Medulla oblongata (tissue), 1 donor: ENCODE data around the gene GPX7.

Experiments
- DNase-seq: peaks from one replicate; pipeline ENCODE4 v3.0.0-alpha.2; 2015; ENCODE audit errors: extremely low spot score

Gene GPX7

GRCh38 chr1:52588027-52588426 is 14.1 kb upstream of the GPX7 start:
- no peak for DNase-seq

DNA sequence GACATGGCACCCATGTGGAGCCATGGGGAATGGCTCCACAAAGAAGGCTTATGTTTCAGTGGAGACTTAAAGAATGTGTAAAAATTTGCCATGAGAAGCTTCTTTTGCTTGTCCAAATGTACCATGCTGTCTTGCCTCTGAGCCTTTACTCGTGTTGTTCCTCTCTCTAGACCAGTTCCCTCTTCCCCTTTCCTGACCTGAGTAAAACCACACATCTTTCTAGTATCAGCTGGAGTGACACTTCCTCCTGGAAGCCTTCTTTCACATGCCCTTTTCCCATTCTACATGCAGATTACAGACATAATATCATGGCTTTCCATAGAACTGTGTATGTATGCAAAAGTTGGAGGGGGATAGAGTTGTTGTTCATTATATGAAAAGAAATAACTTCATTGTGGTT is 13.6 kb upstream of the GPX7 start:
- peak; percentile 64 for DNase-seq

GRCh38 chr1:52590266-52590665 is 11.9 kb upstream of the GPX7 start:
- no peak for DNase-seq

DNA sequence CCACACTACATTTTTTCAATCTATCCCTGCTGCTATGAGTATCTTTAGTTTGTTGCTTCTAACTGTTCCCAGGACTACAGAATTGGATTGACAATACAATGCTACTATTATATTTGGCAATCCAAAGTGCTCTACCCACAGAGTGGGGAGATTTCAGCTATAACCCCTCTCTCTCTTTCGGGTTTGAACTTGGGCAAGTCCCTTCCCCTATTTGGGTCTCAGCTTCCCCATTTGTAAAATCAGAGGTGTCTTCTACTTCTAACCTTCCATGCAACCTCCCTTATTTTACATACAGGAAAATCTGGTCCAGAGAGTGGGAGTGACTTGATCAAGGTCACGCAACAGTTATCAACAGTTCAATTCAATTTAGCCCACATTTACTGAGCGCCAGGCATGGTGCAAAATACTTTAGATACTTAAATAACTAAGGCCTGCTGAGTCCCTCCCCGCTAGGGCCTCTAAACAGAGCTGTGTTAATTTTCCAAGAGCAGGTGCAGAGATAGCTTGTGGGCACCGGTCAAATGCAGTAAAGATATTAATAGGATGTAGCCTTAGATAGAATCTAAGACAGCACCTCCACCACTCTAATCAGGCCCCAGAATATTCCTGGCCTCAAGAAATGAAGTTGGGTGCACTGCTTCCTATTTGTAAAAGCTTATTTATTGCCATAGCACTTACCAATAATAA is 9.4 kb upstream of the GPX7 start:
- DNase-seq = no peak

GRCh38 chr1:52593495-52593894 is 8.7 kb upstream of the GPX7 start:
- no peak for DNase-seq

DNA sequence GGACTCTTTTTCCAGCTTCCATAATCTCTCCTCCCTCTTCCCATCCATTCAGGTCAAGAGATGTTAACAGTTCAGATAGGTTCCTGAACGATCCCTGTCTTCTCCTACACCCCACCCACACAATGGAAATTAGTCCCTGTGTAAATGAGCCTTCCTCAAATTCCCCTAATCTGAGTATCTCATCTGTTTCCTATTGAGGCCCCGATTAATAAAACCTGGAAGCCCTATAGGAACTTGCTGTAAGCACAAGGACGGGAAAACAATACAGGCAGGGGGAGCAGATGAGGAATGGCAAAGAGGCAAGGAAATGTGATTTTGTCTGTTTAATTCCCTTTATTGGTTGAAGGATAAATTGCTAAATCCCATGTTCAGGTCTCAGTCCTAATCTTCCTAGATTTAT is 7.1 kb upstream of the GPX7 start:
- DNase-seq = no peak

GRCh38 chr1:52597912-52598311 is 4.3 kb upstream of the GPX7 start:
- no peak for DNase-seq

- no peak for DNase-seq
Measured at GRCh38 chr1:52598729-52599128, 3.4 kb upstream of the GPX7 start.

DNA sequence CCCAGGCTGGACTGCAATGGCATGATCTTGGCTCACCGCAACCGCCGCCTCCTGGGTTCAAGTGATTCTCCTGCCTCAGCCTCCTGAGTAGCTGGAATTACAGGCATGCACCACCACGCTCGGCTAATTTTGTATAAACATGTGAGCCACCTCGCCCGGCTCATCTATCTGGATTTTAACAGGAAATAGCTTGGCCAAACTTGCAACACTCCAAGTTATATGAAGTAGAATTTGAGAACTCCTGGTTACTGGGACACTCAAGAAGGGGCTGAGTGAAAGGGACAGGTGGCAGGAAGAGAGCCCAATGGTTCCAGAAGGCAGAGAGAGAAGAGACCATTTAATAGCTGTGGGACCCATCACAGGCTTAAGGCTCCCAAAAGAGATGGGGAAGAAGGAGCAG is 2.9 kb upstream of the GPX7 start:
- DNase-seq = no peak

DNA sequence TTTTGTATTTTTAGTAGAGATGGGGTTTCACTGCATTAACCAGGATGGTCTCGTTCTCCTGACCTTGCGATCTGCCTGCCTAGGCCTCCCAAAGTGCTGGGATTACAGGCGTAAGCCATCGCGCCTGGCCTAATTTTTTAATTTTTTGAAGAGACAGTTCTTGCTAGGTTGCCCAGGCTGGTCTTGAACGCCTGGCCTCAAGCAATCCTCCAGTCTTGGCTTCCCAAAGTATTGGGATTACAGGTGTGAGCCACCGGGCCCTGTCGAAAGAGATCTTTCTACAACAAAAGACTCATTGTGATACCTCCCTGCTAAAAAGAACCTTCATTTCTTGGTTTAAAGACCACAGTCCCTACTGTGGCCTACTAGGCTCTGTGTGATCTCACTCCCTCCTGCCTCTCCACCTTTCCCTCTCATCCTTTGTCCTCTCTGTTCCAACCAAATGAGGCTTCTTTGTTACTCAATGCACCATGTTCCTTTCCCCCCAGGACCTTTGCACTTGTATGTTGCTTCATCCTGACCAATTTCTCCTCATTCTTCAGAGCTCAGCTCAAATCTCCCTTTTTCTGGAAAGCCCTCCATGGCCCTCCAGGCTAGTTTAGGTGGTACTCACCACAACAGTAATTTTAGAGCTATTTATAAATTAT is 1.5 kb upstream of the GPX7 start:
- no peak for DNase-seq

DNA sequence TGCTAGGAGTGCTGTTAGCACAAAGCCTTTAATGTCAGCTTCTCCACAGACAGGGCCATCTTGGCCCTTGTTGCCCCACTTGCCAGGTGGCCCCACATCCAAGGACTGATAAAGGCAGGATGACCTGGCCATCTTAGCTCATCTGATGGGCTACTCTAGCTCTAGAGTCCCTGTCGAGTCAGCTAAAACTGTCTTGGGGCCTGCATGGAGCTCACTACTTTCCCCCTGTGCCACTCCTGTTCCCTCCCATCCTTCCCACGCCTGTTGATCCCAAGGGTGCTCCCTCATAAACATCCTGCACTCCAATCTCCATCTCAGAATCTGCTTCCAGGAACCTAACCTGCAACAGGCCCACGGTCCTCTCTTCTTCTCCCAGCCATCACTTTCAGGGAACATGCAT is 652 bp upstream of the GPX7 start:
- no peak for DNase-seq

- DNase-seq = no peak
Measured at GRCh38 chr1:52602856-52603600, 857 bp downstream of the GPX7 start.

DNA sequence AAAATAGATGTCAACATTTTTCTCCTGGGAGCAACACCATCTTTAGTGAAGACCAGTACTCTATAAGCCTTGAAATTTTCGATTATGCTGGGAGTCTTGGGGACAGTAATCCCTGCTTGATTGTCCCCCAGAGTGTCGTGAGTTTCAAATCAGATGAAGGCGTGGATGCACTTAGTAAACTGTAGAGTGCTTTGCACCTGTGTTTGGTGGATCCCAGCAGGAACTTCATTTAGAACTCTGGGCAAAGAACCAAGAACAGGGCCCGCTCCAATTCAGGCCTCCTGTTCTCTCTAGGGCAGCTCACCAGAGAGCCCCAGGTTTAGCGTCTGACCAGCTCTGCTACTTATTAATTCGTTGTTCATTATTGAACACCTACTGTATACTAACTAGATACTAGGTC is 1.5 kb downstream of the GPX7 start:
- DNase-seq = no peak

DNA sequence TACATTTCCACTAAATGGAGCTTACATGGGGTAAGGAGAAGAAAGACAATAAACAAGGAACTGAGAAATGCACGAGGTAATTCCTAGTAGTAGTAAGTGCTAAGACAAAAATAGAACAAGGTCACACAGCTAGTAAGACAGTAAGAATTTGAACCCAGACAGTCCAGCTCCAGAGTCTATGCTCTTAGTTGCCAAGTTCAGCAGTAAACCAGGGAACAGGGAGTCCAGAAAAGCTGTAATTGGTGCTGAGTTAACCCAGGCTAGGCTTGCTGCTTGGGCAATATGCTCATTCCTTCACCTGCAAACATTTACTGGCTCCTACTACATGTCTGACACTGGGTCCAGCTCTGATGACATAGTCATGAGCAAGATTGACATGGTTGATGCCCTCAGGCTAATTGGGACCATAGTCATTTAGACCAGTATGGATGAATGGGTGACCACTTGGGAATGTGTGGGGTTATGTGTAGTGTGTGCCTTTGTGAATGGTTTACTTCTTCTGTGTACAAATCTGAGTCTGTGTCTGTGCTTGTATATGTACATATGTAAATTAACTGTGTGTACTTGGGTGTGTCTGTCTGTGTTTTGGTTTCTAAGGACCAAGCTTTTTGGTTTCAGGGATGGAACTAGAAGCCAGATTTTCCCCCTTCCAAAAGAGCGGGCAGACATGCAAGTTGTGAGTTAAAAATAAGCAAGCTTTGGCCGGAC is 2.0 kb downstream of the GPX7 start:
- DNase-seq = no peak

GRCh38 chr1:52613636-52614373 is 11.6 kb downstream of the GPX7 start:
- DNase-seq = no peak

- no peak for DNase-seq
Measured at GRCh38 chr1:52614671-52615070, 12.5 kb downstream of the GPX7 start.

- DNase-seq = no peak
Measured at GRCh38 chr1:52615489-52616042, 13.4 kb downstream of the GPX7 start.

GRCh38 chr1:52621950-52622349 is 19.8 kb downstream of the GPX7 start:
- no peak for DNase-seq

DNA sequence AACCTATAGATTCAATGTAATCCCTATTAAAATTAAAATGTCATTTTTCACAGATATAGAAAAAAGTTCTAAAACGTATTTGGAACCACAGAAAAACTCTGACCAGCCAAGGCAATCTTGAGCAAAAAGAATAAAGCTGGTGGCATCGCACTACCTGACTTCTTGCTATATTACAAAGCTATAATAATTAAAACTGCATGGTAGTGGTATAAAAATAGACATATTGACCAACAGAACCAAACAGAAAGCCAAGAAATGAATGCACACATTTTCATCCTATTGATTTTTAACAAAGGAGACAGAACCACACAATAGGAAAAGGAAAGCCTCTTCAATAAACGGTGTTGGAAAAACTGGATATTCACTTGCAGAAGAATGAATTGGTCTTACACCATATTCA is 21.6 kb downstream of the GPX7 start:
- DNase-seq = no peak

GRCh38 chr1:52627028-52627427 is 24.9 kb downstream of the GPX7 start:
- DNase-seq = no peak

GRCh38 chr1:52628614-52629324 is 26.6 kb downstream of the GPX7 start:
- no peak for DNase-seq
